Omental fat pad (tissue), 4 donors: ENCODE results near the gene NIPBL. TPM values are rescaled to one million over a fixed set of nuclear protein-coding genes. Genes with fewer than 3 reads are reported as not detected.

Source experiments
- ATAC-seq: fragments of 150-250 bp; one replicate; pipeline ENCODE4 v1.9.1; 2016; ENCODE audit warnings: mild to moderate bottlenecking, moderate library complexity; ENCODE audit not compliant: low FRiP score
- DNase-seq: peaks from one replicate; pipeline ENCODE4 v3.0.0-alpha.2; 2019; ENCODE audit warnings: low spot score
- CTCF ChIP-seq, 3 donors: fragments of 450-650 bp; IDR thresholded peaks; one replicate each; pipeline ENCODE4 v1.5.1; 2016 to 2017; ENCODE audit warnings: antibody characterized with exemption in 3 of 3, mild to moderate bottlenecking in 3 of 3, moderate library complexity in 2 of 3
- total RNA-seq, 4 donors: library from RNA; depleted of rRNA; stranded (reverse); fragments of >200 nt; gene quantifications; one replicate each; pipeline ENCODE4 v1.1.0, GENCODE V29; 2016

The NIPBL gene
- total RNA-seq, 4 donors from 2014 or later, result 47.9 to 64.2 (median 54.3) TPM

GRCh38 chr5:36948041-36948440, 71.5 kb downstream of the NIPBL start:
- no peak for TF ChIP-seq CTCF (IDR thresholded peaks at IDR 0.05)
- ATAC-seq (no peak), DNase-seq (no peak)

GRCh38 chr5:36948650-36949049, 72.1 kb downstream of the NIPBL start:
- DNase-seq, result no peak
- ATAC-seq, result no peak
- no peak for TF ChIP-seq CTCF (IDR thresholded peaks at IDR 0.05)

GRCh38 chr5:36949593-36949992, 73.0 kb downstream of the NIPBL start:
- ATAC-seq, result no peak
- DNase-seq, result no peak
- TF ChIP-seq CTCF (IDR thresholded peaks at IDR 0.05), result no peak

- ATAC-seq, result peak; percentile 87
- no peak for TF ChIP-seq CTCF (IDR thresholded peaks at IDR 0.05)
- DNase-seq, result no peak
These were observed 74.3 kb downstream of the NIPBL start for GRCh38 chr5:36950586-36951457.

GRCh38 chr5:36953043-36953442, 76.5 kb downstream of the NIPBL start:
- ATAC-seq (no peak), DNase-seq (no peak)
- no peak for TF ChIP-seq CTCF (IDR thresholded peaks at IDR 0.05)

- no peak for ATAC-seq
- DNase-seq, result no peak
- no peak for TF ChIP-seq CTCF (IDR thresholded peaks at IDR 0.05)
These were observed 81.5 kb downstream of the NIPBL start for GRCh38 chr5:36957953-36958537.

GRCh38 chr5:36958612-36959011, 82.0 kb downstream of the NIPBL start:
- no peak for ATAC-seq
- no peak for DNase-seq
- TF ChIP-seq CTCF (IDR thresholded peaks at IDR 0.05), result no peak
